Activated CD4-positive, CD25-positive, alpha-beta regulatory T cell treated with anti-CD3 and anti-CD28 coated beads, Interleukin-2, amount 50 U/mL, for 72 hours (primary cell): Measurements from ENCODE around the gene HIC1.

Source experiments
- DNase-seq: peaks from one replicate; pipeline ENCODE4 v3.0.0; 2021

Gene HIC1

DNA sequence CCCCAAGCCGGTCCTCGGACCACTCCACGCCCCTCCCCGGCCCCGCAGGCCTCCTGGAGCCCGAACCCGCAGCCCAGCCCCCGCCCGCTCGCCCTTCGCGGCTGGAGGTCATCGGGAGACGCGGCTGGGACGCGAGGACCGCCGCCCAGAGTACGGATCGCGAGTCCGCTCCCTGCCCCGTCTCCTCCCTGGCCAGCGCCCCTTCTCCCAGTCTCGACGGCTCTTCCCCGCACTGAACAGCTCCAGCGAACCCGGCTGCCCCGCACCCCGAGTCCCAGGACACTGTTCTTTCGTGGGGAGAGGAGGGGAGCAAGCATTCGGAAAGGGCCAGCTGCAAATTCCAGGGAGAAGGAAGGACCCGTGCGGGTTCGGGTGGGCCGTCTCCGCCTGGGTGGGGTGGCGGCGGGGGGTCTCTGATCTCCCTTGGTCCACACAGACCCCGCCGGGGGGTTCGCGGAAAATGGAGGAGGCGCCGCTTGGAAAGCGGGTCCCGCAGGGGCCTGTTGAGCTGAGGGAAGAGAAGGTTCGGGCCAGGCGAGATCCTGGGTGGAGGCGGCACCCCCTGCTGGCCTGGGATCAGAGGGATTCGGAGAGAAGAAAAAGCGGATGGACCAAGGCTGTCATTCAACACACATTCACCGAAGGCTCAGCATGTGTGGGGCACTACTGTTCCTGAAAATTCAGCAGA, 29.1 kb upstream of the HIC1 start:
- DNase-seq = no peak

DNA sequence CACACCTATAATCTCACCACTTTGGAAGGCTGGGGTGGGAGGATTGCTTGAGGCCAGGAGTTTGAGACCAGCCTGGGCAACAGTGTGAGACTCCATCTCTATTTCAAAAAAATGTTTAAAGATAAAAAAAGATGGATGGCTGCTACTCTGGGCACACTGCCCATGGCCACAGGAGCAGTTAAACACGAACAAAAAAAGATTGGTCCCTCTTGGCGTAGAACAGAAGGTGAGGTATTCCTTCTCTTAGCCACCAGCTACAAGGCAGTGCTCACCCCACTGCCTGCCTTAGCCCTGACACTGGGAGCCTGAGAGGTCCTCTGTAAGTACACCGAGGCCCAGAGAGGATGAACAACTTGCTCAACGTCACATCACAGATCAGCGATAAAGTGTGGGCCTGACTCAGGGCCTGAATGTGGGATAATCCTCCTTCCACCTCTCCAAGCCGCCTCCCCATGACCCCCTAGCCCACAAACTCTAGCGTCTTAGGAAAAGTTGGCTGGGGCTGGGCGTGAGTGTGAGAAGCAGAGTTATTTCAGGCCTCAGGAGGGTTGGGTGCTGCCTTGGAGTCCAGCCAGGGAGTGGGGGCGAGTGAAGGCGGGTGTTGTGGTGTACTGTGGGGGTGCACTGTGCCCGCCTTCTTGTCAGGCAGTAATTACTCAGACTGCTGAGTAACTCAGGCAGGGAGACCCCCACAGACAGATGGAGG, 27.2 kb upstream of the HIC1 start:
- DNase-seq = no peak

DNA sequence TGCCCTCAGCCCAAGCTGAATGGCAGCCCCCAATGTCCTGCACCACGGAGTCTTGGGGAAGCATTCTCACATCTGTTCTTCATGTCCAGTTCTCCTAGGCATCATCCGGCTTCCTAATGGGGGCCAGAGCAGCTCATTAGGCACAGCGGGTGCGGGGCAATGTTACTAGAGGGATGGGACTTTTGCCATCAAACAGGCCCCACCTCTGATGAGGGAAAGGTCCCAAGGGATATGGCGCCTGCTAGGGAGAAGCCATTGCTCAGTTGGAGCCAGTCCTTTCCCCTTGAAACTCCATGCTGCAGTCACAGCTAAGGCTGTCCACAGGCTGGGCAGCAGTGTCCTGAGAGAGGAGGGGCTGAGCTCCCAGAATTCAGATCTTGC, 26.7 kb upstream of the HIC1 start:
- DNase-seq = no peak

DNA sequence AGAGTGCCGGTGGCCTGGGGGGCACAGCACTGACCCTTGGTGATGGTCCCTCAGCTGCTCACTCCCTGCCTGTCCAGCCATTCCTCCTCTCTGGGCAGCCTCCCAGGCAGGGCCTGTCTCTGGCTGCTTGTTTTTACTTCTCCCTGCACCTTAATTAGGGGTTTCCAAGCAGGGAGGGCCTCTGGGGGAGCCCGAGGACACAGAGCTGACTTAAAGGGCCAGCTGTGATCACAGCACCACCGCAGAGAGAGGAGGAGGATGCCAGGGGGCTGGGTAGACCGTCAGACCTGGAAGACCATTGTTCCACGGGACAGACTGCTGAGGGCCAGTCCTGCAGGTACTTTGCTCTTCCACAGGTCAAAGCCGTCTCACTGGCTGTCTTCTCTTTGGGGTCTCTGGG, 26.2 kb upstream of the HIC1 start:
- no peak for DNase-seq

DNA sequence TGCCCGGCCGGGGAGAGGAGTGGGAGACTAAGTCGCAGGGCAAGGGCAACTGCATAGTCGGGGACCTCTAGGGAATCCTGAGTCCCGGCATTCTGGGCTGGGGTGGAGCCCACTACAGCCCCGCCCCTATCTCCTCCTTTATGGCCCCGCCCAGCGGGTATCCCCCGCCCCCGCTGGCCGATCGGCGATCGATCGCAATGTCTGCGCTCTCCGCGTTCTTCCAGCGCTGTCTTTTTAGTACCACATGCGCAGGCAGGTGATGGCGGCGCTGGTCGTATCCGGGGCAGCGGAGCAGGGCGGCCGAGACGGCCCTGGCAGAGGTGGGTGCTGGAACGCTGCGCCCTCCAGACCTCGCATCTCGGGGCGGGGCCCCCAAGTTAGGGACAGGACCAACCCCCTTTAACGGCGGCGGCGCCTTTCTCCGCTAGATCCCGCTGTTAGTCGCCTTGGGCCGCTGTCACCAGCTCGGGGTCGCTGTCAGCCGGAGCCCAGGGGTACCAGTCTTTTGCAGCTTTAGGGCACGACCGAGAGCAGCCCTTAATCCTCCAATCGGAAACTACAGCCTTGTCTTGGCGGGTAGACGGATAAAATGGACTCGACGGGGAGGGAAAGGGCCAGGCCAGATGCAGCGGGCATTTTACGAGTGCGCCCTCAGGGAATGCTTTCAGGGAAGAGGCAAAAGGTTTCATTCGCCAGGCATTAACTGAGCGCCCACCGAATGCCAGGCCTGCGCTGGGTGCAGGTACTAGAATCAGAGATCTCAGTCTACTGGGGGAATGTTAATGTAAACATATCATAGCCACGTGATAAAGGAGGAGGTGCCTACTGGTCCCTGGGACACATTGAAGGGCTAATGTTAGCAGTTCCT, 24.8 kb upstream of the HIC1 start, which contains the start of gene DPH1:
TSS of gene DPH1 (plus strand) at position 243 of the 868 bp plus-strand sequence. CDS start at position 260, 17 bp downstream.
- DNase-seq = peak; percentile 86

DNA sequence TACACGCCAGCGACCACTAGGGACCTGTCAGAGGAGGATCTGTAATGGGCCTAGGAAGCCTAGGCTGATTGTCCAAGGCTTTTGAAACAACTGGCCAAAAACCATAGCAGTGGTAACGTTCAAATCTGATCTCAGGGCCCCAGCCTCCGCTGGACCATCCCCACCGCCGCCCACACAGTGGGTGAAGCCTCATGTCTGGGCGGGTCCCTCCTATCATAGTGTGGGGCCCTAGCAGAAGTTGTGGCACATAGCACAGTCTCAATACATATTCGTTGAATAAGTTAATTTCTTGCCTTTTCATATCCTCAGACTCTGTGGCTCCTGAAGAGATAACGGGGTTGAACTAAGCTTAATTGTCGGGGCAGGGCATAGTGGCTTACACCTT, 24.1 kb upstream of the HIC1 start:
- DNase-seq = peak; percentile 49

DNA sequence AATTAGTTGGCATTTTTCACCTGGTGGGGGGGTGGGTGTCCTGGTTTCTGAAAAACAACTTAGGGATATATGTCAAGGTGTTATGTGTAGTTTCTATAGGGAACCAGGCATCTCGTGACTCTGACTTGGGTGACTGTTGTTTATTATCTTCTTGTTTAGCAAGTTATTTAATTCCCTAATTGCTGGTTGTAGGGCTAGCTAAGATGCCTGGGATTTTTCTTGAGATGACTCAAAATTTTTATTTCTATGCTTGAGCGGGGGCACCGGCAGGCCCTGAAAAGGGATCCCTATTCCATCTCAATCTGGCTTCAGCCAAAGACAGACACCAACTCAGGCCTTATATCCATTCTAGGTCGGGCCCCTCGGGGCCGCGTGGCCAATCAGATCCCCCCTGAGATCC, 21.8 kb upstream of the HIC1 start:
- no peak for DNase-seq

DNA sequence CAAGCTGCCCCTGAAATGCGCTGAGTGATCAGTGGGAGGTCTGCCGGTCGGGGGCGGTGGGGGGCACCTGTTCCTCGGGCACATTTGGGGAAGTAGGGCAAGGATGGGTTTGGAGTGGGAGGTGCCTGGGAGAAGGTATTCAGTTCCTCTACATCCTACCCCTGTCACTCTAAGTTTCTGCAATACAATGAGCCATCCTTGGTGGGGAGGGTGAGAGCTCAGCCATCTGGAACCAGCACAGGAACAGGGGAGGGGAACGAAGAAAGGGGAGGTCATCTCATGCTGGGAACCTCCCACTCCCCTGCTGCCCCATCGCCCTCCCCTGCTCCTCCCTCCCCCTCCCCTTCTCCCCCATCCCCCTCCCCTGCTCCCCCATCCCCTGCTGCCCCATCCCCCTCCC, 20.7 kb upstream of the HIC1 start:
- DNase-seq = no peak

DNA sequence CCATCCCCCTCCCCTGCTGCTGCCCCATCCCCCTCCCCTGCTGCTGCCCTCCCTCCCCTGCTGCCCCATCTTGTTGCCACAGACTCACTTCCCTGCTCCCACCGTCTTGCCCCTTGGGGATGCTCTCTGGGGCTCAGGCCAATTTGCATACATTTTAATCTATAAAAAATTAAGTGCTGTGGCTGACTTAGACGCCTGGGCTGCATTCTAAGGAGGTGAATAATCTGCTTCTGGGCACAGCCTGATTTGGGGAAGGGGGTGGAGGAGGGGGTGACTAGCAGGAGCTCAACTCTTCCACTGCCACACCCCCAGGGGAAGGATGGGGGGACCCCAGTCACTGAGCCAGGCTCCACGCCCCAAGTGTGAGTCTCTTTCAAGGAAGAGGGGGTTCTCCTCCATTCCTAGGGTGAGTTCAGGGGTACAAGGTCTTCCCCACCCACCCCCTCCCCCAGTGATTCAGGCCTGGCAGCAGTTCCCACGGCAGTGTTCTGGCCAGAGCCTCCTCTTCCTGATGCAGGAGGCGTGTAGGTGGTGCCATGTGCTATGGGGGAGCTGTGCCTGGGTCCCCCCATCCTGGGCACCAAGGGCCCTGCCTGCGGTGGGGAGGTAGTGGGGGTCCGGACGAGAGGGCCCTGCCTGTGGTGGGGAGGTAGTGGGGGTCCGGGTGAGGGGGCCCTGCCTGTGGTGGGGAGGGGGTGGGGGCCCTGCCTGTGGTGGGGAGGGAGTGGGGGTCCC, 19.9 kb upstream of the HIC1 start:
- DNase-seq = no peak

DNA sequence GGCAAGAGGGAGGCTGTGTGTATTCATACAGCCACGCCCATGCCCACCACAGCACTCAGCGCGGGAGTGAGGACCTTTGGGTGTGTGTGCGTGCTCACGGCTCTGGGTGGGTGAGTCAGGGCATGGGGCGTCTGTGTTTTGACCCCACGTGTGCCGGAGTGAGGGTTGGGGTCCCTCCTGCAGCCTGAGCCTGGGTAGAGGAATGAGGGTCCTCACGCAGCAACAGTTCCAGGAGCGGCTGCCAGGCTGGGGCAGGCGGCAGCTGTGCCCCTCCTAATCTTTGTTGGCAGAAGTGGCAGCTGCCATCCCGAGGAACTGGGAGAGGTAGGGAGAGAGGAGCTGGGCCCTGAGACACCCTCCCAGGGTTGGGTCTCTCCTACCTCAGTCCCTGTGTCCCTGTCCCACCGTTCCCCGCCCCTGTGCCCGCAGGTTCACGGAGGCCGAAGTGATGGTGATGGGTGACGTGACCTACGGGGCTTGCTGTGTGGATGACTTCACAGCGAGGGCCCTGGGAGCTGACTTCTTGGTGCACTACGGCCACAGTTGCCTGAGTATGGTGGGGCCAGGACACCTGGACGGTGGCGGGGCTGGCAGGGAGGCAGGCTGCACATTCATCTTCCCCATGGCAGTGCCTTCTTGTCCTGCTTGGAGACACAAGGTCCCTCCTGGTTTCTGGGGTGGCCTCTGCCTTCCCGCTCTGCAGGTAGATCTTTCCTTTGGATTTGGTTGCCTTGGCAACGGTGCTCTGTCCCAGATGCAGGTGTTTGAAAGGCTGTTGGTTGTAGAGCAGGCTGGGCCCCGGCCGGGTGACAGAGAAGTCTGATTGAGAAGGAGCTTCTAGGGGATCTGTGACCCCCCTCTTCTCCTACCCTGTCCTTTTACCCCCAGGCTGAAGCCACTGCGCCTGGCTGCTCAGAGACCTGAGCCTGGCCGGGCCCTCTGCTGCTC, 19.1 kb upstream of the HIC1 start:
- no peak for DNase-seq

DNA sequence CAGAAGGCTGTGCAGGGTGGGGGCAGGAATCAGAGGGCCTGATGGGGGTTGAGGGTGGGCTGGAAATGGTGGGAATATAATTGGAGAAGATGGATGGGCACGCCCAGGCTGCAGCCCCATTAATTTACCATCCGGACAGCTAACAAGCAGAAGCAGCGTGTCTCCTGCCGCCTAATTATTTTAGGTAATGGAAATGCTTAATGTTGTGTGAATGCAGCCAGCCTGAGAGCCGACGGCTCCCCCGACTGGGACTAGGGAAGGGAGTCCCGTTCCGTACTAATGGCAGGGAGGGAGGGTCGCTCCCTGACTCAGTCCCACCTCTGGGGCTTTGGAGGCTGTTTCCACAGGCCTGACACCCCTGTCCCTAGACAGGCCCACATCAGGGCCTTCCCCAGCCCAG, 17.7 kb upstream of the HIC1 start:
- DNase-seq = no peak

DNA sequence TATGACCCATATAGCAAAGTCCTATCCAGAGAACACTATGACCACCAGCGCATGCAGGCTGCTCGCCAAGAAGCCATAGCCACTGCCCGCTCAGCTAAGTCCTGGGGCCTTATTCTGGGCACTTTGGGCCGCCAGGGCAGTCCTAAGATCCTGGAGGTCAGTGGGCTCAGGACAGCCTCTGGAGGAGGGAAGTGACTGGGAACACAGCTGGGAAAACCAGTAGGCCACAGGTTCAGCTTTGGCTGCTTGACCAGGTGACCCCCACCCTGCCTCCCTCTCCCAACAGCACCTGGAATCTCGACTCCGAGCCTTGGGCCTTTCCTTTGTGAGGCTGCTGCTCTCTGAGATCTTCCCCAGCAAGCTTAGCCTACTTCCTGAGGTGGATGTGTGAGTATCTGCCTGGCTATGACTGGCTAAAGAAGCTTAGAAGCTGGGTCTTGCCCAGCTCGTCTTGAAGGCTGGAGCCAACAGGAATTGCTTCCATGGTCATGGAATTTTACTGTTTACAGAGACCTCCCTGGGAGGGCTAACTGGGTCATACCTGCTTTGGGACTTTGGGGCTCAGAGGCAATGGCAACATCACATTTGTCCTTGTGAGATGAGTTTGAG, 14.6 kb upstream of the HIC1 start:
- no peak for DNase-seq

DNA sequence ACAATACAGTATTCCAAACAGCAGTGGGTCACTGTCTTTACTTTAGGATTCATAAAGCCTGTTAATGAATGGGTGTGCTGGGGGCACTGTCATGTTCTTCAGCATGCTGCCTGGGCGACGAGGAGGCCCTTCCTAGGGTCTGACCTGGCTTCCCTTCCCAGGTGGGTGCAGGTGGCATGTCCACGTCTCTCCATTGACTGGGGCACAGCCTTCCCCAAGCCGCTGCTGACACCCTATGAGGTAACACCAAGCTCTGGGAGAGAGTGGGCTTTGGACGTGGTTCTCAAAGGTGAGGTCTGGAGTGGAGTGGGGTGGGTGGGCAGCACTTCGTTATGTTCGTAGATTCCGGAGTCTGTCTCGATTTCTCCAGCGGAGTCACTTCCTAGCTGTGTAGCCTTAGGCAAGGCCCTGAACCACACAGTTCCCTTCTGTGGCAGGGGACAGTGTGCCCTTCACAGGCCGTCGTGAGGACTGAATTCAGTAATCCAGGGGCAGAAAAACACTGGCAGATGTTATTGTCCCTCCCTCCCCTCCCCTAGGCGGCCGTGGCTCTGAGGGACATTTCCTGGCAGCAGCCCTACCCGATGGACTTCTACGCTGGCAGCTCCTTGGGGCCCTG, 13.9 kb upstream of the HIC1 start:
- no peak for DNase-seq

DNA sequence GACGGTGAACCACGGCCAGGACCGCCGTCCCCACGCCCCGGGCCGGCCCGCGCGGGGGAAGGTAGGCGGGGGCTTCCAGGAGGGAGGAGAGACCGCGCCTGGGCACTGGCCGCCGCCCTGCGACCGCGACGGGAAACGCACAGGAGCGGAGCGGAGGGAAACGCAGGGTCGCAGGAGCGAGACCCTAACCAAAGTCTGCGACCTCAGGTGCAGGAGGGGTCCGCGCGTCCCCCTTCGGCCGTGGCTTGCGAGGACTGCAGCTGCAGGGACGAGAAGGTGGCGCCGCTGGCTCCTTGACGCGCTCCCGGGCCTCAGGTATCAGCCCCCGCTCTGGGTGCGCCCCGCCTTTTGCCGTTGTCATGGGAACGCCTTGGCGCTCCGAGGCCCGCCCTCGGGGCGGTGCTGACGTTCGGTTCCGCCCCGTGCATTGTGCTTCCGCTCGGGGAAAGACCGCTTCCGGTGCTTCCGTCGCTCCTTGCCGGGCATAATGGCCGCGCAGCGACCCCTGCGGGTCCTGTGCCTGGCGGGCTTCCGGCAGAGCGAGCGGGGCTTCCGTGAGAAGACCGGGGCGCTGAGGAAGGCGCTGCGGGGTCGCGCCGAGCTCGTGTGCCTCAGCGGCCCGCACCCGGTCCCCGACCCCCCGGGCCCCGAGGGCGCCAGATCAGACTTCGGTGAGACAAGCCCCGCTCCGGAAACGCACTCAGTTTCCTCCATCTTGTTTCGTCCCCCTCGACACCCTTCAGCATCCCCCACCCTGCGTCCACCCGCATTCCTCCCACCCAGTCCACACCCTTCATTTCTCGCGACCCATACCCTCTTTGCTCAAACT, 13.1 kb upstream of the HIC1 start, which contains the start of gene OVCA2:
TSS of gene OVCA2 (plus strand) at position 462 of the 829 bp plus-strand sequence. CDS start at position 488, 26 bp downstream.
- DNase-seq = peak; percentile 96

DNA sequence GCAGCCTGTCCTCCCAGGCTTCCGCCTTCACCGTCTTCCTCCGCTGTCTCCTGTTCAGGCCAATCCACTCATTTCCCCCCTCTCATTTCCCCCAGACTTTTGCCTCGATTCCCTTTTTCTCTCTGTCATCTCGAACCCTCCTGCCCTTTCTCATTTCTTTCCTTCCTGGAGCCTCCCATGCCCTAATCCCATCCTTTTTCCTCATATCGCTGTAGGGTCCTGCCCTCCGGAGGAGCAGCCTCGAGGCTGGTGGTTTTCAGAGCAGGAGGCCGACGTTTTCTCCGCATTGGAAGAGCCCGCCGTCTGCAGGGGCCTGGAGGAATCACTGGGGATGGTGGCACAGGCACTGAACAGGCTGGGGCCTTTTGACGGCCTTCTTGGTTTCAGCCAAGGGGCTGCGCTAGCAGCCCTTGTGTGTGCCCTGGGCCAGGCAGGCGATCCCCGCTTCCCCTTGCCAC, 12.5 kb upstream of the HIC1 start:
- DNase-seq = no peak

DNA sequence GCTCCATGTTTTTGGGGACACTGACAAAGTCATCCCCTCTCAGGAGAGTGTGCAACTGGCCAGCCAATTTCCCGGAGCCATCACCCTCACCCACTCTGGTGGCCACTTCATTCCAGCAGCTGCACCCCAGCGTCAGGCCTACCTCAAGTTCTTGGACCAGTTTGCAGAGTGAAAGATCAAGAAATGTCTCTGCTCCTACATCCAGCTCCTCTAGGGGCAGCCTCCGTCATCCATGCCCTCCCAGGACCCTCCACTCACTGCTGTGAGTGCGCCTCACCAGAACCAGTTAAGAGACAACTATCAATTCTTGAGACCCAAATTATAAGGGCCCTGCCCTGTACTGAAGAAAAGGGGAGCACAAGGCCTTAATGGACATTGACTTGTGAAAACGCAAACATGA, 12.0 kb upstream of the HIC1 start:
- no peak for DNase-seq

DNA sequence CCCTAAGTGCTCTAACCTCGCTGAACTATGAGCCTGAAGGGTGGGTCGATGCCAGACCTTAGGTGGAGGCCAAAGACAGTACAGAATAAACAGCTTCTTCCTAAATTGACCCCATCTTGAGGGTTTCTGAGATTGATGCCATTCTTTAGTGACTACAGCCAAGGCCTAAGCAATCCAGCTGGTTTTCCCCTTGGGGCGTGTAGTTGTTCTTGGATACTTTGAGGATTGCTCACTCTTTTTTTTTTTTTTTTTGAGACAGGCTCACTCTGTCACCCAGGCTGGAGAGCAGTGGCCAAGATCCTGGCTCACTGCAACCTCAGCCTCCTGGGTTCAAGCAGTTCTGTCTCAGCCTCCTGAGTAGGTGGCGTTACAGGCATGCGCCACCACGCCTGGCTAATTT, 11.1 kb upstream of the HIC1 start:
- DNase-seq = no peak

DNA sequence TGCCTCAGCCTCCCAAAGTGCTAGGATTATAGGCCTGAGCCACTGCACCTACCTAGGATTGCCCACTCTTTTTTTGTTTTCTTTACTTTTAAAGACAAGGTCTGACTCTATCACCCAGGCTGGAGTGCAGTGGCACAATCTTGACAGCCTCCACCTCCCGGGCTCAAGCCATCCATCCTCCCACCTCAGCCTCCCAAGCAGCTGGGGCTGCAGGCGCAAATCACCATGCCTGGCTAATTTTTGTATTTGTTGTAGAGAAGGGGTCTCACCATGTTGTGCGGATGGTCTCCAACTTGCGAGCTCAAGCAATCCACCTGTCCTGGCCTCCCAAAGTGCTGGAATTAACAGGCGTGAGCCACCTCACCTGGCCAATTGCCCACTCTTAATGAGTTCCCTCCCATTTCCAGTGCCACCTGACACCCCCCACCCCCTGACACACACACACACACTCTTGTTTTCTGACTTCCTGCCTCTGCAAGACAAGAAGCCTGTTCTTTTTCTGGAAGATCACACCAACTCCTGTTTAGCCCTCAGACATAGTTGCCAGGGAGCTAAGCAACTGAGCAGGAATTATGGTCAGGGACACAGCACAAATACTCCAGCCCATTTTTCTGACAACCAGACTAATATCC, 10.5 kb upstream of the HIC1 start:
- DNase-seq = no peak

DNA sequence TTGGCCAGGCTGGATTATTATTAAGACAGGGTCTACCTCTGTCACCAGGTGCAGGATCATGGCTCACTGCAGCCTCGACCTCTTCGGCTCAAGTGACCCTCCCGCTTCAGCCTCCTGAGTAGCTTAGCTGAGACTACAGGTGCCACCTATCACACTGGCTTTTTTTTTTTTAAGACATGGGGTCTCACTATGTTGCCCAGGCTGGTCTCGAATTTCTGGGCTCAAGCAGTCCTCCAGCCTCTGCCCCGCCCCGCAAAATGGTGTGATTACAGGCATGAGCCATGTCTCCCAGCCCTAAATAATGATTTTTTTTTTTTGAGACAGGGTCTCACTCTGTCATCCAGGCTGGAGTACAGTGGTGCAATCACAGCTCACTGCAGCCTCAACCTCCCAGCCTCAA, 7.3 kb upstream of the HIC1 start:
- DNase-seq = no peak
